Jurkat, Clone E6-1 (cell line): ENCODE measurements around the gene TSPAN5.

ENCODE experiments used
- DNase-seq: peaks from one replicate; pipeline ENCODE4 v3.0.0-alpha.2; 2011; ENCODE audit warnings: low read depth, low spot score
- H3K4me3 ChIP-seq: 2 replicates; pipeline ENCODE4 v1.5.1; 2011; ENCODE audit warnings: mild to moderate bottlenecking, low read length, control low read depth, moderate library complexity

TSPAN5 gene

GRCh38 chr4:98570151-98570797 lies 88.1 kb downstream of the TSPAN5 start:
- DNase-seq = no peak

GRCh38 chr4:98568941-98569663 lies 89.3 kb downstream of the TSPAN5 start:
- no peak overlapping the region for H3K4me3 ChIP-seq
- DNase-seq = no peak

More at GRCh38 chr4:98570151-98570797, 88.1 kb downstream of the TSPAN5 start:
- no peak overlapping the region for H3K4me3 ChIP-seq

- no peak for DNase-seq
- H3K4me3 ChIP-seq = no peak overlapping the region
These were observed 90.8 kb downstream of the TSPAN5 start for GRCh38 chr4:98567611-98568010.

- H3K4me3 ChIP-seq = no peak overlapping the region
- DNase-seq = peak; percentile 10
These were observed 91.9 kb downstream of the TSPAN5 start for GRCh38 chr4:98566361-98567008.

GRCh38 chr4:98565681-98566301 lies 92.6 kb downstream of the TSPAN5 start:
- H3K4me3 ChIP-seq = no peak overlapping the region
- DNase-seq = peak; percentile 77

- no peak for DNase-seq
- no peak overlapping the region for H3K4me3 ChIP-seq
These were observed 93.6 kb downstream of the TSPAN5 start for GRCh38 chr4:98564852-98565251.

- no peak for DNase-seq
- H3K4me3 ChIP-seq = no peak overlapping the region
These were observed 98.1 kb downstream of the TSPAN5 start for GRCh38 chr4:98560321-98560720.

- H3K4me3 ChIP-seq = no peak overlapping the region
- no peak for DNase-seq
These were observed 99.8 kb downstream of the TSPAN5 start for GRCh38 chr4:98558471-98559169.

- DNase-seq = no peak
- H3K4me3 ChIP-seq = no peak overlapping the region
These were observed 101.1 kb downstream of the TSPAN5 start for GRCh38 chr4:98557194-98557892.

- no peak for DNase-seq
- H3K4me3 ChIP-seq = no peak overlapping the region
These were observed 102.0 kb downstream of the TSPAN5 start for GRCh38 chr4:98556451-98556850.

GRCh38 chr4:98555798-98556445 lies 102.5 kb downstream of the TSPAN5 start:
- no peak overlapping the region for H3K4me3 ChIP-seq
- DNase-seq = no peak

- no peak for DNase-seq
- no peak overlapping the region for H3K4me3 ChIP-seq
These were observed 111.4 kb downstream of the TSPAN5 start for GRCh38 chr4:98546910-98547594.

GRCh38 chr4:98544818-98545414 lies 113.5 kb downstream of the TSPAN5 start:
- no peak overlapping the region for H3K4me3 ChIP-seq
- no peak for DNase-seq

- H3K4me3 ChIP-seq = no peak overlapping the region
These were observed 114.1 kb downstream of the TSPAN5 start for GRCh38 chr4:98544141-98544817.

GRCh38 chr4:98542011-98542410 lies 116.4 kb downstream of the TSPAN5 start:
- DNase-seq = no peak
- no peak overlapping the region for H3K4me3 ChIP-seq

More at GRCh38 chr4:98544141-98544817, 114.1 kb downstream of the TSPAN5 start:
- DNase-seq = no peak

GRCh38 chr4:98540803-98541202 lies 117.6 kb downstream of the TSPAN5 start:
- no peak for DNase-seq
- H3K4me3 ChIP-seq = no peak overlapping the region

- no peak for DNase-seq
- no peak overlapping the region for H3K4me3 ChIP-seq
These were observed 118.7 kb downstream of the TSPAN5 start for GRCh38 chr4:98539741-98540140.
